SU-DHL-6 (cell line): Measurements from ENCODE around the gene SERPINB10.

ENCODE experiments used
- CTCF ChIP-seq: fragments of 200-600 bp; sonication (generic); IDR thresholded peaks from one replicate; pipeline ENCODE4 v1.5.1; 2017; ENCODE audit warnings: antibody characterized with exemption, mild to moderate bottlenecking, low read length, moderate library complexity; ENCODE audit not compliant: insufficient read depth, poor library complexity, severe bottlenecking
- EZH2phosphoT487 ChIP-seq: fragments of 200-600 bp; sonication (generic), shearing (Covaris generic); conservative IDR thresholded peaks from 2 replicates; pipeline ENCODE4 v1.6.1; 2018; ENCODE audit warnings: mild to moderate bottlenecking, antibody characterized with exemption, low read length, moderate library complexity, mixed read lengths

DNA sequence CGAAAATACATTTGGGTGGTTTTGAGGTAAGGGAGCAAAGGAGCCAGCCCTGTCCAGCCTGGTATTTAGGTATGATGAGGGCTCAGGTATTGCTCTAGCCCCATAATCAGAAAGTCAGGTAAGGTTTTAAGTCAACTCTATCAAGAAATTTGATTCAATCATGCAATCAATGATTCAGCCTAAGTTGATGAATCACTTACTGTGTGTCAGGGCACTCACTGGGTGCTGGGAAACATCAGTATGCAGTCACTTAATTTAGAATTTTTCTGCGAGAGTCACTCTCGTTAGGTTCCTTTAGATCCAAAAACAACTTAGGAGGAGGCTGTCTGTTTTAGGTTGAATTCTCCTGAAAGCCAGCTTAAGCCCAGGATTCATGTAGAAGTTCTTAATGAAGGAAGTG lies 37.9 kb upstream of the SERPINB10 start:
- TF ChIP-seq CTCF (no peak), EZH2phosphoT487 (no peak)
